PC-9 (cell line): Measurements from ENCODE around the gene DUOXA2. TPM values are rescaled to one million over a fixed set of nuclear protein-coding genes. Genes with fewer than 3 reads are reported as not detected.
"Not testable (repeated sequence)": the region's sequence is repeated elsewhere in the genome, so short reads cannot be mapped to it uniquely, and the experiment has no call there.

Experiments used
- BruUV-seq: library from RNA; stranded (reverse); fragments of 400-500 nt; replicated peaks from 2 replicates; lab custom pipeline; 2021; lab: Mats Ljungman, UMichigan
- CTCF ChIA-PET: fragments of 300-600 bp; sonication (Branson Sonifier 250); formaldehyde crosslinking; loops from one replicate; lab custom pipeline; 2022; ENCODE audit warnings: antibody characterized with exemption; lab: Charles Lee
- POLR2A ChIA-PET: fragments of 300-600 bp; sonication (Branson Sonifier 250); formaldehyde crosslinking; loops from one replicate; lab custom pipeline; 2022; ENCODE audit warnings: antibody characterized with exemption; ENCODE audit not compliant: unreplicated experiment; lab: Charles Lee
- DNase-seq, 2 experiments: peaks; one replicate each; pipeline versions ENCODE4 v3.0.0 to v3.0.0-alpha.2; 2015 to 2022; ENCODE audit warnings: mixed read lengths in 1 of 2
- H2AFZ ChIP-seq: fragments of 200-600 bp; sonication (generic); 2 replicates; pipeline ENCODE4 v1.8.1; 2017; ENCODE audit warnings: antibody characterized with exemption
- H3F3A ChIP-seq: fragments of 200-600 bp; sonication (generic); 2 replicates; pipeline ENCODE4 v1.8.1; 2017; ENCODE audit warnings: antibody characterized with exemption, mild to moderate bottlenecking, low read depth; ENCODE audit not compliant: insufficient read depth
- H3K27ac ChIP-seq: fragments of 200-600 bp; sonication (generic); 2 replicates; pipeline ENCODE4 v1.6.1; 2016; ENCODE audit warnings: mixed run types
- H3K27me3 ChIP-seq: fragments of 200-600 bp; sonication (generic); 2 replicates; pipeline ENCODE4 v1.6.1; 2016; ENCODE audit warnings: low read depth, mixed run types; ENCODE audit not compliant: insufficient read depth
- H3K36me3 ChIP-seq: fragments of 200-600 bp; sonication (generic); 2 replicates; pipeline ENCODE4 v1.6.1; 2016; ENCODE audit warnings: low read depth, mixed run types
- H3K4me1 ChIP-seq: fragments of 200-600 bp; sonication (generic); replicated peaks from 2 replicates; pipeline ENCODE4 v1.6.1; 2016; ENCODE audit warnings: mixed run types; ENCODE audit not compliant: insufficient read depth
- H3K4me2 ChIP-seq: fragments of 200-600 bp; sonication (generic); 2 replicates; pipeline ENCODE4 v1.6.1; 2017; ENCODE audit warnings: mixed run types
- H3K4me3 ChIP-seq: fragments of 200-600 bp; sonication (generic); 2 replicates; pipeline ENCODE4 v1.6.1; 2016; ENCODE audit warnings: mixed run types
- H3K79me2 ChIP-seq: fragments of 200-600 bp; sonication (generic); 2 replicates; pipeline ENCODE4 v1.6.1; 2017; ENCODE audit warnings: low read depth, mixed run types
- H3K9me2 ChIP-seq: fragments of 200-600 bp; sonication (generic); 2 replicates; pipeline ENCODE4 v1.8.1; 2017; ENCODE audit warnings: mild to moderate bottlenecking; ENCODE audit not compliant: insufficient read depth
- H3K9me3 ChIP-seq: fragments of 200-600 bp; sonication (generic); 2 replicates; pipeline ENCODE4 v1.8.1; 2016; ENCODE audit warnings: low read depth; ENCODE audit not compliant: insufficient read depth
- H4K20me1 ChIP-seq: fragments of 200-600 bp; sonication (generic); 2 replicates; pipeline ENCODE4 v1.8.1; 2017; ENCODE audit not compliant: insufficient read depth
- CTCF ChIP-seq: fragments of 200-600 bp; sonication (generic); conservative IDR thresholded peaks from 2 replicates; pipeline ENCODE4 v1.6.1; 2017; ENCODE audit warnings: mixed run types, antibody characterized with exemption, mild to moderate bottlenecking, moderate library complexity
- EZH2 ChIP-seq: fragments of 200-600 bp; sonication (generic); IDR thresholded peaks from 2 replicates; pipeline ENCODE4 v1.8.0; 2017; ENCODE audit warnings: antibody characterized with exemption, low read depth
- intact Hi-C: fragments of 100-400 bp; cut with micrococcal nuclease; formaldehyde crosslinking; loops from one replicate; pipeline ENCODE4 v1.10.0; 2022; ENCODE audit not compliant: unreplicated experiment
- total RNA-seq: library from RNA; stranded (reverse); gene quantifications from 2 replicates; pipeline ENCODE4 v1.2.3, GENCODE V29; 2021

DUOXA2 gene
- total RNA-seq, 1 experiment from 2014 or later, result not detected

DNA sequence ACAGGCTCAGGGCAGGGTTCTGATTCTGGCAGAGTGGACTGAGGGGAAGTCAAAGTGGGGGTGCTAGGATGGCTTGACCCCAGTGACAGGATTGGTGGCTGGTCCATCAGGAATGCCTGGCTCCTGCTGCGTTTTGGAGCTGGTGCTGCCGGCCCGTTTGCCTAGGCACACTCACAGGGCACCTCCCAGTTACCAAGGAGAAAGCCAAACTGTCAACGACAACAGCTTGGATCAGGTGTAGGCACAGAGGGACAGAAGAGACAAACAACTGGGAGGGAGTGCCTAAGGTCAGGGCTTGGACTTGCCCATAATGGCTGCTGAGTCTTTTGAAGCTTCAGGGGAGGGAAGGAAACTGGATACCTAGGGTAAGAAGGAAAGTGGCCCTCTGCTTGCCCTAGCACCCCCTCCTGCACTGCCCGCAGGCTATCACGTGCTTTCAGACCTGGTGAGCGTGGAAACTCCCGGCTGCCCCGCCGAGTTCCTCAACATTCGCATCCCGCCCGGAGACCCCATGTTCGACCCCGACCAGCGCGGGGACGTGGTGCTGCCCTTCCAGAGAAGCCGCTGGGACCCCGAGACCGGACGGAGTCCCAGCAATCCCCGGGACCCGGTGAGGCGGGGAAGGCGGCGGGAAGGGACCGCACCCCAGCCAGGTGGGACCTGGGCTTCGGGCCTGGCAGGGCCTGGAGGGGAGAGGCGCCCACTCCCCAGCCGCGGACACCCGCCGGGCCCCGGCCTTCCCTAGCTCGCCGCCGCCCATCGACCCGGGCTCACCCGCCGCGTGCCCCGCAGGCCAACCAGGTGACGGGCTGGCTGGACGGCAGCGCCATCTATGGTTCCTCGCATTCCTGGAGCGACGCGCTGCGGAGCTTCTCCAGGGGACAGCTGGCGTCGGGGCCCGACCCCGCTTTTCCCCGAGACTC lies 20.8 kb downstream of the DUOXA2 start:
- Histone ChIP-seq H3K4me2 (no peak overlapping the region), H3K9me3 (no peaks in the 10 kb centered on the region), H3K27me3 (no peaks in the 10 kb centered on the region), H3F3A (no peaks in the 10 kb centered on the region), H2AFZ (no peak overlapping the region), H3K4me1 (no peaks in the 10 kb centered on the region), H3K79me2 (no peaks in the 10 kb centered on the region), H4K20me1 (no peaks in the 10 kb centered on the region), H3K9me2 (no peaks in the 10 kb centered on the region), H3K4me3 (no peak overlapping the region), H3K36me3 (no peaks in the 10 kb centered on the region), H3K27ac (no peak overlapping the region)
- DNase-seq, result no peak
- TF ChIP-seq CTCF (no peak), EZH2 (no peak)
- no TSS peak for BruUV-seq
- CTCF ChIA-PET, result no interaction called here
- intact Hi-C loops, result no loop called here
- POLR2A ChIA-PET, result no interaction called here

DNA sequence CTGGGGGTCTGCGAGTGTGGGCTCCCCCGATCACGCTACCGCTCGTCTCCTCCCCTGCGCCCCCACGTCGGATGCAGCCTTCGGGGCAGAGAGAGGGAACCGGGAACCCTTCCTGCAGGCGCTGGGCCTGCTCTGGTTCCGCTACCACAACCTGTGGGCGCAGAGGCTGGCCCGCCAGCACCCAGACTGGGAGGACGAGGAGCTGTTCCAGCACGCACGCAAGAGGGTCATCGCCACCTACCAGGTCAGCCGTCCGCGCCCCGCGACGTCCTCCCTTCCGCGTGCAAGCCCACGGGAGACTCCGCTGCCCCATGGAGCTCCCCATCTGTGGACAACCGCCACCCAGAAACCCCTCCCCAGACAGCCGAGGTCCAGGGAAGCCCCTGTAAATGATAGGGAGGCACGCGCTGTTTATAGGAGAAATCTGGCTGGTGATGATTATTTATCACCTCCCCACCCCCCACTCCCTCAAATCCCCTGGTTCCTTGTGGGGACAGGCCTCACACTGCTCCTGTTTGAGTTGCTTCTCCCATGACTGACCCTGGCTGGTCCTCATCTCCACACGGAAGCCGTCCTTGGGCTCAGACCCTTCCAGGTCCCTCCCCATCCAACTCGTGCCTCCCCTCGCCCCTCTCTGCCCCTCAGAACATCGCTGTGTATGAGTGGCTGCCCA lies 21.7 kb downstream of the DUOXA2 start:
- H3F3A ChIP-seq, H3K4me2 ChIP-seq, H3K27me3 ChIP-seq, H3K9me2 ChIP-seq, H3K9me3 ChIP-seq, H2AFZ ChIP-seq, CTCF ChIA-PET, intact Hi-C loops, H3K36me3 ChIP-seq, H3K4me3 ChIP-seq, H3K27ac ChIP-seq, H4K20me1 ChIP-seq, H3K4me1 ChIP-seq, H3K79me2 ChIP-seq, BruUV-seq, POLR2A ChIA-PET, DNase-seq: not testable (repeated sequence)

DNA sequence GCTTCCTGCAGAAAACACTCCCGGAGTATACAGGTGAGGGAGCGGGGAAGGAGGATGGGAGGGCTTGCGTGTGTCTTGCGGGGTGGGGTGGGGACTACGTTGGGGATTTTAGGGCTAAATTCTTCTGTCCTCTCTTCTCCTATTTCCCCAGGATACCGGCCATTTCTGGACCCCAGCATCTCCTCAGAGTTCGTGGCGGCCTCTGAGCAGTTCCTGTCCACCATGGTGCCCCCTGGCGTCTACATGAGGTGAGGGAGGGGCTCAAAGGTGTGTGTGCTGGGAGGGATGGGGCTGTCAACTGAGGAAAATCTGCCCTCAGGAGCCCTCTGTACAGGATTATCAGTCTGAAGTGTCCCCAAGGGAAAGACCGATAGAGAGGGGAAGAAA lies 22.2 kb downstream of the DUOXA2 start:
- no peak for DNase-seq
- ChIA-PET POLR2A (no interaction called here), CTCF (no interaction called here)
- Histone ChIP-seq H3K4me1 (no peaks in the 10 kb centered on the region), H4K20me1 (no peaks in the 10 kb centered on the region), H3K27me3 (no peaks in the 10 kb centered on the region), H3K9me3 (no peaks in the 10 kb centered on the region), H3K79me2 (no peaks in the 10 kb centered on the region), H3K27ac (no peak overlapping the region), H3F3A (no peaks in the 10 kb centered on the region), H3K4me3 (no peak overlapping the region), H3K4me2 (no peak overlapping the region), H3K9me2 (no peaks in the 10 kb centered on the region), H3K36me3 (no peaks in the 10 kb centered on the region), H2AFZ (no peak overlapping the region)
- intact Hi-C loops, result no loop called here
- BruUV-seq, result no TSS peak
- TF ChIP-seq EZH2, result no peak
- TF ChIP-seq CTCF, result no peak
